ENCODE measurements around the gene PARG.

- TF ChIP-seq, protein P1, sequence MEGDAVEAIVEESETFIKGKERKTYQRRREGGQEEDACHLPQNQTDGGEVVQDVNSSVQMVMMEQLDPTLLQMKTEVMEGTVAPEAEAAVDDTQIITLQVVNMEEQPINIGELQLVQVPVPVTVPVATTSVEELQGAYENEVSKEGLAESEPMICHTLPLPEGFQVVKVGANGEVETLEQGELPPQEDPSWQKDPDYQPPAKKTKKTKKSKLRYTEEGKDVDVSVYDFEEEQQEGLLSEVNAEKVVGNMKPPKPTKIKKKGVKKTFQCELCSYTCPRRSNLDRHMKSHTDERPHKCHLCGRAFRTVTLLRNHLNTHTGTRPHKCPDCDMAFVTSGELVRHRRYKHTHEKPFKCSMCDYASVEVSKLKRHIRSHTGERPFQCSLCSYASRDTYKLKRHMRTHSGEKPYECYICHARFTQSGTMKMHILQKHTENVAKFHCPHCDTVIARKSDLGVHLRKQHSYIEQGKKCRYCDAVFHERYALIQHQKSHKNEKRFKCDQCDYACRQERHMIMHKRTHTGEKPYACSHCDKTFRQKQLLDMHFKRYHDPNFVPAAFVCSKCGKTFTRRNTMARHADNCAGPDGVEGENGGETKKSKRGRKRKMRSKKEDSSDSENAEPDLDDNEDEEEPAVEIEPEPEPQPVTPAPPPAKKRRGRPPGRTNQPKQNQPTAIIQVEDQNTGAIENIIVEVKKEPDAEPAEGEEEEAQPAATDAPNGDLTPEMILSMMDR (conservative IDR thresholded peaks at IDR 0.05; ENCODE audit: low read depth, low read length) = no peak
- TF ChIP-seq EZH2 (IDR thresholded peaks at IDR 0.05; ENCODE audit: borderline replicate concordance, low read depth, low read length, poor library complexity, severe bottlenecking) = no peak
Measured at GRCh38 chr10:49830016-49830415, 111.8 kb downstream of the PARG start.

All from A673 (cell line).